GM12874 (cell line): Measurements from ENCODE around the gene RPS4Y1.

Experiments used
- TF ChIP-seq, protein P1 (sequence below): IDR thresholded peaks from 2 replicates; pipeline ENCODE4 v1.5.1; 2011; ENCODE audit warnings: low read depth, mild to moderate bottlenecking, control low read depth, low read length, moderate library complexity; ENCODE audit not compliant: insufficient read depth

Gene RPS4Y1

DNA sequence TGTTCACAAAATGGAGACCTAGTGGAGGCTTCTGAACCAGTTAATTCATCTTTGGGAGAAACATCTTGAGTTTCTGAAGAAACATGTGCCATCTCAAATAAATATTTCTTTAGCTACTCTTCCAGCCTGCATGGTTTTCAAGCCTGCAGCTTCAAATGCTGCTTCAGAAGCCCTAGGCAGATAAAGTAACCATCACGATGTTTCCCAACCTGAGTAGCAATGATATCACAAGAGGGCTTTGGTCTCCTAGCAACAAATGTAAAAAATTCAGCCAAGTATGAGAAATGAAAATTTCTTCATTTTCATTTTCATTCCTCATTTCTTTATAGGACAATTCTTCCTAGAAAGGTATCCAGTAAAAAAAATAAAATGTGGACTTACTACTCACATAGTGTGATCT is 42.2 kb downstream of the RPS4Y1 start:
- TF ChIP-seq, protein P1, sequence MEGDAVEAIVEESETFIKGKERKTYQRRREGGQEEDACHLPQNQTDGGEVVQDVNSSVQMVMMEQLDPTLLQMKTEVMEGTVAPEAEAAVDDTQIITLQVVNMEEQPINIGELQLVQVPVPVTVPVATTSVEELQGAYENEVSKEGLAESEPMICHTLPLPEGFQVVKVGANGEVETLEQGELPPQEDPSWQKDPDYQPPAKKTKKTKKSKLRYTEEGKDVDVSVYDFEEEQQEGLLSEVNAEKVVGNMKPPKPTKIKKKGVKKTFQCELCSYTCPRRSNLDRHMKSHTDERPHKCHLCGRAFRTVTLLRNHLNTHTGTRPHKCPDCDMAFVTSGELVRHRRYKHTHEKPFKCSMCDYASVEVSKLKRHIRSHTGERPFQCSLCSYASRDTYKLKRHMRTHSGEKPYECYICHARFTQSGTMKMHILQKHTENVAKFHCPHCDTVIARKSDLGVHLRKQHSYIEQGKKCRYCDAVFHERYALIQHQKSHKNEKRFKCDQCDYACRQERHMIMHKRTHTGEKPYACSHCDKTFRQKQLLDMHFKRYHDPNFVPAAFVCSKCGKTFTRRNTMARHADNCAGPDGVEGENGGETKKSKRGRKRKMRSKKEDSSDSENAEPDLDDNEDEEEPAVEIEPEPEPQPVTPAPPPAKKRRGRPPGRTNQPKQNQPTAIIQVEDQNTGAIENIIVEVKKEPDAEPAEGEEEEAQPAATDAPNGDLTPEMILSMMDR, result no peak

GRCh38 chrY:2885880-2886279 is 44.5 kb downstream of the RPS4Y1 start:
- TF ChIP-seq, protein P1, result no peak

GRCh38 chrY:2887386-2887785 is 46.0 kb downstream of the RPS4Y1 start:
- TF ChIP-seq, protein P1, result no peak

- TF ChIP-seq, protein P1, result no peak
These were observed 46.6 kb downstream of the RPS4Y1 start for GRCh38 chrY:2887955-2888354.

DNA sequence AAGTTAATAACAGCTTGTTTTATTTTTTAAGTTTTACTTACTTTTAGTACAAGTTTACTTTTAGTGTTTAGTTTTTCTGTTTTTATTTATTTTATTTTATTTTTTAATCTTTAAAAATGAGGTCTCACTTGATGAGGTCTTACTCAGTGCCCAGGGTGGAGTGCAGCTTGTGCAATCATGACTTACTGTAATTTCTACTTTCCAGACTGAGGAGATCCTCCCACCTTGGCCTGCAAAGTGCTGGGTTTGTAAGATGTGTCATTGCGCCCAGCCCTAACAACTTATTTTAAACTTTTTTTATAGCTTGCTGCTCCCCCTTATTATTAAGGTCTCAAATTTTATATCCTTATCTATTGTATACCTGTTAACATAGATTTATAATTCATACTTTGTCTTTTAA is 52.1 kb downstream of the RPS4Y1 start:
- TF ChIP-seq, protein P1, result no peak

- TF ChIP-seq, protein P1, result no peak
These were observed 54.6 kb downstream of the RPS4Y1 start for GRCh38 chrY:2896050-2896449.

DNA sequence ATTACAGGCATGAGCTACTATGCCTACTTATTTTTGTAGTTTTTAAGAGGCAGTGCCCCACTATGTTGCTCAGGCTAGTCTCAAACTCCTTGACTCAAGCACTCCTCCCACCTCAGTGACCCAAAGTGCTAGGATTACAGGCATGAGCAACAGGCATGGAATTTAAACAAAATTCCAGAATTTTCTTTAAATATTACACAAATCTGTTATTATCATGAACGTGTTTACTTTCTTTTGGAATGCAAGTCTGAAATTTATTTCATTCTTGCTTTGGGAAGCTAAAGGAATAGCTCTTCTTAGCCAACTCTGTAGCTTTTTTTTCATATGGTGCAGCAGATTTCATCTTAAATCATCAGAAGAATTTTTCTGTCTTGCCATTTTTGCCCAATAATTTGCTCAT is 66.0 kb downstream of the RPS4Y1 start:
- TF ChIP-seq, protein P1, result no peak
